Measurements from ENCODE around the gene GABRB3. TPM values are rescaled to one million over a fixed set of nuclear protein-coding genes. Genes with fewer than 3 reads are reported as not detected.

Gene GABRB3
- total and polyA plus RNA-seq, 9 donors, result 0.60 to 2.9 (median 1.6) TPM

DNA sequence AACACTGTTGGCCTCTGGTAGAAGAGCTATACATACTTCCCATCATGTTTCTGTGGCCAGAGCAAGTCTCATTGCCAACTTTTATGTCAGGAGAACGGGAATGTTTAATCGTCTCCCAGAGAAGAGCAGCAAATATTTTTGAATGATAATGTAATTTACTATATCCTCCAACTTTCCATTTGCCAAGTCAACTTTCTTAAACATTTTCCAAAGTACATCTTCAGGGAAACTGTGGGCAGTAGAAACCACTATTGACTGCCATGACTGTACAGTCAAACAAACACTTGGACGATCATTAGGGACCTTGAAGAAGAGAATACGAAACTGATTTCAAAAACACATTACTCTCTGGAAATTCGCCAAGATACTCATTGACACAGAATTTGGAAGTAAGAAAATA is 201.5 kb downstream of the GABRB3 start:
- H3K9me3 ChIP-seq (replicated peaks; ENCODE audit: control insufficient read depth, low read depth, low read length), result no peaks in the 10 kb centered on the region
- H3K27me3 ChIP-seq (ENCODE audit: control insufficient read depth, insufficient read depth, low read length), result no peaks in the 10 kb centered on the region
- H3K4me1 ChIP-seq (ENCODE audit: control insufficient read depth, insufficient read depth, low read length), result no peaks in the 10 kb centered on the region
- no peak overlapping the region for H3K4me3 ChIP-seq (ENCODE audit: low read length)
- no peaks in the 10 kb centered on the region for H3K36me3 ChIP-seq (ENCODE audit: control insufficient read depth, insufficient read depth, low read length)
- no peak overlapping the region for H3K27ac ChIP-seq (ENCODE audit: low read length)
- WGBS (ENCODE audit: insufficient coverage), result no CpG with 5 or more reads among the region's 5 CpGs
- DNase-seq, result peak; percentile 77

DNA sequence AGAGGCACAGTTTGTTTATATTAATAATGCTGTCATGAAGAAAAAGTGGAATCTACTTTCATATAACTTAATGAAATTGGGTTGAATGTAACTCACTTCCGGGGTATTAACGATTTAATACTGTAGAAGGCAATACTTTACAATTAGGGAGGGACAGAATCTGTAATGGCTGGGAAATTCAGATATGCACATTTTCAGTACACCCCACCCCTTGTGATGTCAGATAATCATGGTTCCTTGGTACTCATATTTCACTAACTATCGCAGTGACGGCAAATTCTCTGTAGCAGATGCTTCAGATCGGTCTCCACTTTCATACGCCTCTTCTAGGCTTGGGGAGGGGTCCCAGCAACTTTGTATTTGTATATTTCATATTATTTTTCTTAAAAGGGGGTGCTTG is 207.3 kb downstream of the GABRB3 start:
- Histone ChIP-seq H3K27ac (ENCODE audit: low read length) (no peak overlapping the region), H3K36me3 (ENCODE audit: control insufficient read depth, insufficient read depth, low read length) (no peaks in the 10 kb centered on the region), H3K4me3 (ENCODE audit: low read length) (no peak overlapping the region), H3K9me3 (replicated peaks; ENCODE audit: control insufficient read depth, low read depth, low read length) (no peaks in the 10 kb centered on the region), H3K27me3 (ENCODE audit: control insufficient read depth, insufficient read depth, low read length) (no peaks in the 10 kb centered on the region), H3K4me1 (ENCODE audit: control insufficient read depth, insufficient read depth, low read length) (peaks cover 7% of the 10 kb centered on the region)
- WGBS (ENCODE audit: insufficient coverage), result no CpG with 5 or more reads among the region's 6 CpGs
- DNase-seq, result no peak

DNA sequence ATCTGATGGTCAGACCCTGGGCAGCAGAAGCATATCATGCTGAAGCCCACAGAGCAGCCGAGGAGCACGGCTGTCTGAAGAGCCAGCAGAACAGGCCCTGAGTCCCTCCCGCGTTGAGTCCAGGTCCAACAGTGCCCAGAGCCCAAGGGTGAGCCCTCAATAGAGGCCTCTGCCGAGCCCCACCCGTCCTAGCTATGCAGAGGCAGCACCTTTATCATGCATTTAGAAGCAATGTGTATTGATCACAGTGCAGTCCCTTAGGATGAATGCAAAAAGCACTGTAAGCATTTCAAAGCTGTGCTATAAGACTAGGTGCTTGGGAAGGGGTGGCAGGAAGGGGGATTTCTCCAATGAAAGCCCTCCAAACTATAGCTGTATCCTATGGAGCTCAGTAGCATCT is 208.5 kb downstream of the GABRB3 start:
- H3K27ac ChIP-seq (ENCODE audit: low read length), result no peak overlapping the region
- 70% methylated on average over 6 of the region's 6 CpGs for WGBS (ENCODE audit: insufficient coverage)
- no peaks in the 10 kb centered on the region for H3K36me3 ChIP-seq (ENCODE audit: control insufficient read depth, insufficient read depth, low read length)
- H3K9me3 ChIP-seq (replicated peaks; ENCODE audit: control insufficient read depth, low read depth, low read length), result no peaks in the 10 kb centered on the region
- DNase-seq, result no peak
- peaks cover 7% of the 10 kb centered on the region for H3K4me1 ChIP-seq (ENCODE audit: control insufficient read depth, insufficient read depth, low read length)
- H3K4me3 ChIP-seq (ENCODE audit: low read length), result no peak overlapping the region
- H3K27me3 ChIP-seq (ENCODE audit: control insufficient read depth, insufficient read depth, low read length), result no peaks in the 10 kb centered on the region

DNA sequence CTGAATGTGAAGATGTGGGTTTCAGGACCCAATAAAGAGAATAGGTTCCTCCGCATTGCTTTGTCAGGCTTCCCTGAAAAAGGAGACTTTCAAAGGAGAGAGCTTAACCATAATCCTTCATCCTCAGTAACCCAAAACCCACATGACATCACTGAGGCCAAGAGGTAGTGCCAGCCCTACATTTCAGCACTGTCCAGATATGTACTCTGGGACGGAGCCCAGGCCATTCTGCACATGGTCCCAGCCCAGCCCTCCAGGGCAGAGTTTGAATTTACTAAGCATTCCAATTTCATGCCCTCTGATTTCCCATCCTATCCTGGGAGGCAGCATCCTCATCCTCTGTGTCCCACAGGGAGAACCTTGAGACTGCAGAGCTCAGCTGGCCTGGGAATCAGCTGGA is 210.5 kb downstream of the GABRB3 start:
- Histone ChIP-seq H3K27ac (ENCODE audit: low read length) (no peak overlapping the region), H3K4me1 (ENCODE audit: control insufficient read depth, insufficient read depth, low read length) (peaks cover 7% of the 10 kb centered on the region), H3K36me3 (ENCODE audit: control insufficient read depth, insufficient read depth, low read length) (no peaks in the 10 kb centered on the region), H3K27me3 (ENCODE audit: control insufficient read depth, insufficient read depth, low read length) (no peaks in the 10 kb centered on the region), H3K4me3 (ENCODE audit: low read length) (no peak overlapping the region), H3K9me3 (replicated peaks; ENCODE audit: control insufficient read depth, low read depth, low read length) (no peaks in the 10 kb centered on the region)
- DNase-seq, result peak; percentile 35
- WGBS (ENCODE audit: insufficient coverage), result 72% methylated on average over 2 of the region's 2 CpGs

DNA sequence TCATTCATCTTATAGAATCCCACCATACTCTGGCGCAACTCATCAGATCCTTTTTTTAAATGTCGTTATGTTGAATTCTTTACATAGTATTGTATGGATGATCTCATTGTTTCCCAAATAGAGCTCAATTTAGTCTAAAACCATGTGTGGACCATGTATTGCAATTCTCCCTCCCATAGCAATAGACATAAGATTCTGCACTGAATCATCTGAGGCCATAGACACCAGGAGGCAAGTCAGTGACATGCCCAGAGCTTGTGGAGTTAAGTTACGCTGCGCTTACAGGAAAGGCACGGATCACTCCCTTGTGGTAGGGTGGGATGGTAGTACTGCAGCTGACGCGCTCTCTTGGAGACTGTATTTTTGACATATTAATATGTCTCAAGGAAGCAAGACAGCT is 211.0 kb downstream of the GABRB3 start:
- no peak overlapping the region for H3K4me3 ChIP-seq (ENCODE audit: low read length)
- 49% methylated on average over 3 of the region's 7 CpGs for WGBS (ENCODE audit: insufficient coverage)
- no peaks in the 10 kb centered on the region for H3K36me3 ChIP-seq (ENCODE audit: control insufficient read depth, insufficient read depth, low read length)
- no peaks in the 10 kb centered on the region for H3K9me3 ChIP-seq (replicated peaks; ENCODE audit: control insufficient read depth, low read depth, low read length)
- H3K4me1 ChIP-seq (ENCODE audit: control insufficient read depth, insufficient read depth, low read length), result peaks cover 7% of the 10 kb centered on the region
- no peak overlapping the region for H3K27ac ChIP-seq (ENCODE audit: low read length)
- no peaks in the 10 kb centered on the region for H3K27me3 ChIP-seq (ENCODE audit: control insufficient read depth, insufficient read depth, low read length)
- peak; percentile 47 for DNase-seq

DNA sequence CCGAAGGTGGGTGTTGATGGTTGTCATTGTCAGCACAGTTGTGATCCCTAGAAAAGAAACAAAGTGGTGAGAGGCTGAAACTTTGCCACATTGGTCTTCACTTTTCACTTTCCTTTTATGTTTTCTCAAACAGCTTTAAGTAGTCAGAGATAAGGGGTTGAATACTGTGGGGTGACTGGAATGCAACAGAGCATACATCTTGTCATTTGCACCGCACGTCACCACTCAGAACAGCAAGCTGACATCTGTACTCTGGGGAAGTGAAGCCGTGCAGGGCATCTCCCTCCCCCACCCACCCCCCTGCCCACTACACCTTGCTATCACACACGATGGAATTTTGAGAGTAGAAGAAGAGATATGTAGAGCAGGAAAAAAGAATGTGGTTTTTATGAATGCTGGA is 211.7 kb downstream of the GABRB3 start:
- WGBS (ENCODE audit: insufficient coverage), result 50% methylated on average over 1 of the region's 5 CpGs
- Histone ChIP-seq H3K4me3 (ENCODE audit: low read length) (no peak overlapping the region), H3K4me1 (ENCODE audit: control insufficient read depth, insufficient read depth, low read length) (peaks cover 7% of the 10 kb centered on the region), H3K27ac (ENCODE audit: low read length) (no peak overlapping the region), H3K27me3 (ENCODE audit: control insufficient read depth, insufficient read depth, low read length) (no peaks in the 10 kb centered on the region), H3K9me3 (replicated peaks; ENCODE audit: control insufficient read depth, low read depth, low read length) (no peaks in the 10 kb centered on the region), H3K36me3 (ENCODE audit: control insufficient read depth, insufficient read depth, low read length) (no peaks in the 10 kb centered on the region)
- DNase-seq, result no peak

DNA sequence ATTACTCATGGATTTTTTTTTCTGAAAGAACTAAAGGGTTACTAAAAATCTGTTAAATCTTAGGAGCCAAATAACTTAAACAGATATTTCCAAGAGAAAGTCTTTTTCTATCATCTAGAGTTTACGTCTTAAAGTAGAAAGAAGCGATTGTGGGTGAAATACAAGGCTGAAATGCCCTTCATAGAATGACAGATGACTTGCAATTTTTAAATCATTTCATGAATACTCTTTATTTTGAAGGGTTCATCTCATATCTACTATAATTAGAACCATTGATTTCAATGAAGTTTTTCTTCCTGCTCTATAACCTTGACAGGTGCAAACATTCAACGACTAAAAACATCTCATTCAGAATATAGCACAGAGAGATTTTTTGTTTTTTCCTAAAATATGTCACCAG is 217.0 kb downstream of the GABRB3 start:
- WGBS (ENCODE audit: insufficient coverage), result no CpG with 5 or more reads among the region's 3 CpGs
- no peak overlapping the region for H3K27ac ChIP-seq (ENCODE audit: low read length)
- no peaks in the 10 kb centered on the region for H3K36me3 ChIP-seq (ENCODE audit: control insufficient read depth, insufficient read depth, low read length)
- no peaks in the 10 kb centered on the region for H3K9me3 ChIP-seq (replicated peaks; ENCODE audit: control insufficient read depth, low read depth, low read length)
- DNase-seq, result no peak
- H3K27me3 ChIP-seq (ENCODE audit: control insufficient read depth, insufficient read depth, low read length), result no peaks in the 10 kb centered on the region
- no peak overlapping the region for H3K4me3 ChIP-seq (ENCODE audit: low read length)
- no peaks in the 10 kb centered on the region for H3K4me1 ChIP-seq (ENCODE audit: control insufficient read depth, insufficient read depth, low read length)

DNA sequence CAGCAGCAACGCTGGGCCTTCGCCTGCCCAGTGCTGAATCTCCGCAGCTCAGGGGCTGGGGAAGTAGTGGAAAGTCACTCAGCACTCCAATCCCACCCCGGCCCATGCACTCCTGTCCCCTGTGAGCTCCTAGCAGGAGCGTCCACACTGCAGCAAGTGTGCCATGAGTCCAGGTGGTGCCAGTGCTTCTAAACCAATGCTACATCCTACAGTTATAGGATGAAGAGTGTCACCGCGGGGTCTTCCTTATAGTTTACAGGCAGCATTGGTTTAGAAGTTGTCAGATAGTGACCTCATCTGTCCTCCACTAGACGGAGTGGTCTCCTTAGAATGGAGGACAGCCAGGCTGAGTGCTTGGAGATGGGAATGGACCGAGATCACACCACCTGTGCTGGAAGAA is 221.4 kb downstream of the GABRB3 start:
- H3K36me3 ChIP-seq (ENCODE audit: control insufficient read depth, insufficient read depth, low read length), result no peaks in the 10 kb centered on the region
- DNase-seq, result no peak
- no peaks in the 10 kb centered on the region for H3K27me3 ChIP-seq (ENCODE audit: control insufficient read depth, insufficient read depth, low read length)
- WGBS (ENCODE audit: insufficient coverage), result 71% methylated on average over 2 of the region's 9 CpGs
- no peaks in the 10 kb centered on the region for H3K9me3 ChIP-seq (replicated peaks; ENCODE audit: control insufficient read depth, low read depth, low read length)
- H3K27ac ChIP-seq (ENCODE audit: low read length), result no peak overlapping the region
- no peak overlapping the region for H3K4me3 ChIP-seq (ENCODE audit: low read length)
- no peaks in the 10 kb centered on the region for H3K4me1 ChIP-seq (ENCODE audit: control insufficient read depth, insufficient read depth, low read length)

DNA sequence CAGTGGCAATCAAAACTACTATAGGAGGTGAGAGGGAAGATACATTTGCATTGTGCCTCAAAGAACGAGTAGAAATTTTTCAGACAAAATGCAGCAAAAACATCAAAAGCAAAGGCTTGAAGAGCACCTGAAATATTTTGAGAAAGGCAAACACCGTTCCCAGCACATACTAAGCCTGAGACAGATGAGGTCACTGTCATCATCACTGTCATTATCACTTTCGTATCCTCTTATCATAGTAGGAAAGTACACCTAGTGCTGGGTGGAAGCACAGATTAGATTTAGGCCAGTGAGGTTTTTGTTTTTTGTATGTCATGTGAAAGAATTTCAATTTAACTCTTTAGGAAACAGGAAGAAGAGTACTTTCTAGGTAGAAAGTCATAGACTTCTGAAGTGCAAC is 222.0 kb downstream of the GABRB3 start:
- no CpG with 5 or more reads among the region's 3 CpGs for WGBS (ENCODE audit: insufficient coverage)

DNA sequence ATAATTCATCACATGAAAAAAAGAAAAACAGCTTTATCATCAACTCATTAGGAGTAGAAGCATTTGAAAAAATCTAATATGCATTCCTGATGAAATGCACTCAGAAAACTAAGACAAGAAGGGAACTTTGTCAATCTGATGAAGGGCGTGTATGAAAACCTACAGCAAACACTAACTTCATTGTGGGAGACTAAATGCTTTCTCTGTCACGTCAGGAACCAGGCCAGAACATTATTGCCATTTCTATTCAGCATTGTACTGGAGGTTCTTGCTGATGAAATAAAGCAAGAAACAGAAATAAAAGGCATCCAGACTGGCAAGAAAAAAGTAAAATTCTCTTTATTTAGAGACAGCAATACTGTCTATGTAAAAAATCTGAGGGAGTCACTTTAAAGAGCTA is 235.2 kb downstream of the GABRB3 start:
- peak; percentile 6 for DNase-seq
- no peaks in the 10 kb centered on the region for H3K9me3 ChIP-seq (replicated peaks; ENCODE audit: control insufficient read depth, low read depth, low read length)
- H3K4me3 ChIP-seq (ENCODE audit: low read length), result no peak overlapping the region
- H3K36me3 ChIP-seq (ENCODE audit: control insufficient read depth, insufficient read depth, low read length), result no peaks in the 10 kb centered on the region
- no peaks in the 10 kb centered on the region for H3K4me1 ChIP-seq (ENCODE audit: control insufficient read depth, insufficient read depth, low read length)
- no peaks in the 10 kb centered on the region for H3K27me3 ChIP-seq (ENCODE audit: control insufficient read depth, insufficient read depth, low read length)
- no CpG with 5 or more reads among the region's 2 CpGs for WGBS (ENCODE audit: insufficient coverage)
- no peak overlapping the region for H3K27ac ChIP-seq (ENCODE audit: low read length)

More for the DNA sequence above, 222.0 kb downstream of the GABRB3 start:
- Histone ChIP-seq H3K9me3 (replicated peaks; ENCODE audit: control insufficient read depth, low read depth, low read length) (no peaks in the 10 kb centered on the region), H3K4me1 (ENCODE audit: control insufficient read depth, insufficient read depth, low read length) (no peaks in the 10 kb centered on the region), H3K27ac (ENCODE audit: low read length) (no peak overlapping the region), H3K4me3 (ENCODE audit: low read length) (no peak overlapping the region), H3K27me3 (ENCODE audit: control insufficient read depth, insufficient read depth, low read length) (no peaks in the 10 kb centered on the region), H3K36me3 (ENCODE audit: control insufficient read depth, insufficient read depth, low read length) (no peaks in the 10 kb centered on the region)
- DNase-seq, result no peak

DNA sequence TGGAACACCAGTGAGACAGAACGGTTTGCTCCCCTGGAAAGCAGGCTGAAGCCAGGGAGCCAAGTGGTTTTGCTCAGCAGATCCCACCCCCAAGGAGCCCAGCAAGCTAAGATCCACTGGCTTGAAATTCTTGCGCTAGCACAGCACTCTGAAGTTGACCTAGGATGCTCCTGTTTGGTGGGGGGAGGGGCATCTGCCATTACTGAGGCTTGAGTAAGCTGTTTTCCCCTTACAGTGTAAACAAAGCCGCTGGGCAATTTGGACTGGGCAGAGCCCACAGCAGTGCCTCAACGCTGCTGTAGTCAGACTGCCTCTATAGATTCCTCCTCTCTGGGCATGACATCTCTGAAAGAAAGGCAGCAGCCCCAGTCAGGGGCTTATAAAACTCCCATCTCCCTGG is 241.4 kb downstream of the GABRB3 start:
- no peak for DNase-seq
- Histone ChIP-seq H3K27ac (ENCODE audit: low read length) (no peak overlapping the region), H3K36me3 (ENCODE audit: control insufficient read depth, insufficient read depth, low read length) (no peaks in the 10 kb centered on the region), H3K9me3 (replicated peaks; ENCODE audit: control insufficient read depth, low read depth, low read length) (no peaks in the 10 kb centered on the region), H3K4me3 (ENCODE audit: low read length) (no peak overlapping the region), H3K27me3 (ENCODE audit: control insufficient read depth, insufficient read depth, low read length) (no peaks in the 10 kb centered on the region), H3K4me1 (ENCODE audit: control insufficient read depth, insufficient read depth, low read length) (no peaks in the 10 kb centered on the region)
- 73% methylated on average over 4 of the region's 4 CpGs for WGBS (ENCODE audit: insufficient coverage)

Data from muscle of leg (tissue), 11 donors.